H1 (cell line): ENCODE results near the gene MROH2A. TPM values are rescaled to one million over a fixed set of nuclear protein-coding genes. Genes with fewer than 3 reads are reported as not detected.

ENCODE experiments used
- CTCF ChIA-PET: fragments of 300-600 bp; sonication (Branson Sonifier 250); formaldehyde crosslinking; loops from one replicate; lab custom pipeline; 2021; ENCODE audit not compliant: partially characterized antibody; lab: Charles Lee
- POLR2A ChIA-PET: fragments of 300-600 bp; sonication (Branson Sonifier 250); formaldehyde crosslinking; loops from one replicate; lab custom pipeline; 2021; ENCODE audit warnings: inconsistent platforms; ENCODE audit not compliant: partially characterized antibody; lab: Charles Lee
- DNase-seq, 2 experiments: peaks; one replicate each; pipeline versions ENCODE4 v3.0.0 to v3.0.0-alpha.2; 2010 to 2022; ENCODE audit warnings: low spot score in 2 of 2, low read depth in 1 of 2, mixed read lengths in 1 of 2
- FAIRE-seq: peaks from 2 replicates; lab custom pipeline; 2011; peaks lifted over from hg19 to GRCh38; lab: Jason Lieb, UNC
- H2AFZ ChIP-seq: 2 replicates; pipeline ENCODE4 v1.8.1; 2012; ENCODE audit warnings: low read length, inconsistent platforms
- H2AK5ac ChIP-seq: 2 replicates; pipeline ENCODE4 v1.6.1; 2013; ENCODE audit warnings: low read depth, low read length
- H2BK120ac ChIP-seq: replicated peaks from 2 replicates; pipeline ENCODE3; 2013; ENCODE audit warnings: low read depth, low read length, inconsistent platforms
- H2BK12ac ChIP-seq: 2 replicates; pipeline ENCODE4 v1.6.1; 2013; ENCODE audit warnings: low read depth, low read length
- H2BK15ac ChIP-seq: 2 replicates; pipeline ENCODE4 v1.6.1; 2013; ENCODE audit warnings: low read length
- H2BK20ac ChIP-seq: 2 replicates; pipeline ENCODE4 v1.6.1; 2013; ENCODE audit warnings: low read length
- H2BK5ac ChIP-seq: 2 replicates; pipeline ENCODE4 v1.6.1; 2013; ENCODE audit warnings: low read depth, low read length
- H3K14ac ChIP-seq: 2 replicates; pipeline ENCODE4 v1.6.1; 2013; ENCODE audit warnings: inconsistent platforms; ENCODE audit not compliant: insufficient read length
- H3K18ac ChIP-seq: 2 replicates; pipeline ENCODE4 v1.6.1; 2013; ENCODE audit warnings: low read length; ENCODE audit errors: extremely low read depth
- H3K23ac ChIP-seq: 2 replicates; pipeline ENCODE4 v1.6.1; 2013; ENCODE audit warnings: inconsistent platforms; ENCODE audit not compliant: insufficient read length
- H3K23me2 ChIP-seq: 2 replicates; pipeline ENCODE4 v1.6.1; 2013; ENCODE audit warnings: low read depth, low read length
- H3K27ac ChIP-seq: 2 replicates; pipeline ENCODE4 v1.6.1; 2011; ENCODE audit warnings: low read depth, low read length, inconsistent platforms
- H3K27me3 ChIP-seq, 4 experiments: replicated peaks in 1 of 4; 1 replicate in 1 of 4; 2 replicates in 3 of 4; pipeline versions ENCODE4 v1.6.1 to v1.8.1; 2011 to 2013; ENCODE audit warnings: low read length in 3 of 4, mild to moderate bottlenecking in 3 of 4, inconsistent platforms in 2 of 4, mixed read lengths in 2 of 4, moderate library complexity in 1 of 4; ENCODE audit not compliant: control insufficient read depth in 3 of 4, insufficient read depth in 3 of 4; ENCODE audit errors: extremely low read depth in 1 of 4
- H3K36me3 ChIP-seq, 4 experiments: 2 replicates each; pipeline versions ENCODE4 v1.6.1 to v1.8.1; 2011 to 2013; ENCODE audit warnings: mild to moderate bottlenecking in 4 of 4, low read length in 3 of 4, moderate library complexity in 2 of 4, control low read depth in 1 of 4, inconsistent platforms in 1 of 4; ENCODE audit not compliant: insufficient read depth in 4 of 4, control insufficient read depth in 2 of 4
- H3K4ac ChIP-seq: replicated peaks from 2 replicates; pipeline ENCODE3; 2013; ENCODE audit warnings: low read length, low read depth, mixed read lengths, inconsistent platforms; ENCODE audit not compliant: insufficient read length
- H3K4me1 ChIP-seq, 4 experiments: replicated peaks in 1 of 4; 1 replicate in 1 of 4; 2 replicates in 3 of 4; pipeline versions ENCODE4 v1.6.1 to v1.8.1; 2011 to 2013; ENCODE audit warnings: low read length in 3 of 4, inconsistent platforms in 2 of 4, mixed read lengths in 1 of 4; ENCODE audit not compliant: insufficient read depth in 4 of 4, control insufficient read depth in 3 of 4
- H3K4me2 ChIP-seq, 2 experiments: 2 replicates each; pipeline versions ENCODE4 v1.6.1 to v1.8.1; 2011 to 2013; ENCODE audit warnings: low read depth in 2 of 2, low read length in 2 of 2, control low read depth in 1 of 2, inconsistent platforms in 1 of 2, mild to moderate bottlenecking in 1 of 2; ENCODE audit not compliant: insufficient read depth in 1 of 2
- H3K4me3 ChIP-seq, 4 experiments: fragments of 200-600, 300-600 bp in 1 of 4; sonication (generic), shearing (Covaris generic), sonication (Bioruptor Twin) in 1 of 4; 2 replicates each; pipeline versions ENCODE4 v1.5.1 to v1.8.1; 2011 to 2016; ENCODE audit warnings: low read length in 4 of 4, low read depth in 3 of 4, control low read depth in 2 of 4, inconsistent platforms in 2 of 4, mild to moderate bottlenecking in 2 of 4, mixed read lengths in 1 of 4, moderate library complexity in 1 of 4; ENCODE audit not compliant: insufficient read depth in 2 of 4; ENCODE audit errors: extremely low read depth in 1 of 4
- H3K56ac ChIP-seq: replicated peaks from 2 replicates; pipeline ENCODE3; 2013; ENCODE audit warnings: low read depth, mild to moderate bottlenecking, mixed read lengths, low read length, inconsistent platforms; ENCODE audit not compliant: insufficient read length
- H3K79me1 ChIP-seq: 2 replicates; pipeline ENCODE4 v1.6.1; 2013; ENCODE audit warnings: low read depth, low read length, control low read depth
- H3K79me2 ChIP-seq, 2 experiments: 2 replicates each; pipeline versions ENCODE4 v1.6.1 to v1.8.1; 2012 to 2013; ENCODE audit warnings: low read length in 2 of 2, mild to moderate bottlenecking in 2 of 2, inconsistent platforms in 1 of 2; ENCODE audit not compliant: insufficient read depth in 2 of 2, control insufficient read depth in 1 of 2
- H3K9ac ChIP-seq, 4 experiments: replicated peaks in 1 of 4; 1 replicate in 1 of 4; 2 replicates in 3 of 4; pipeline versions ENCODE4 v1.6.1 to v1.8.1; 2011 to 2013; ENCODE audit warnings: low read depth in 3 of 4, low read length in 3 of 4, control low read depth in 2 of 4, mild to moderate bottlenecking in 2 of 4, moderate library complexity in 2 of 4, inconsistent platforms in 1 of 4; ENCODE audit errors: extremely low read depth in 1 of 4
- H3K9me3 ChIP-seq, 2 experiments: 2 replicates each; pipeline versions ENCODE4 v1.6.1 to v1.8.1; 2012 to 2013; ENCODE audit warnings: mild to moderate bottlenecking in 2 of 2, moderate library complexity in 2 of 2, control low read depth in 1 of 2, inconsistent platforms in 1 of 2, low read depth in 1 of 2, low read length in 1 of 2, mixed read lengths in 1 of 2; ENCODE audit not compliant: insufficient read depth in 2 of 2
- H4K20me1 ChIP-seq, 2 experiments: replicated peaks in 1 of 2; 2 replicates each; pipeline versions ENCODE3 to v1.8.1; 2011 to 2013; ENCODE audit warnings: inconsistent platforms in 2 of 2, low read length in 2 of 2, mild to moderate bottlenecking in 1 of 2; ENCODE audit not compliant: insufficient read depth in 2 of 2, control insufficient read depth in 1 of 2
- H4K5ac ChIP-seq: 2 replicates; pipeline ENCODE4 v1.6.1; 2013; ENCODE audit warnings: low read length, low read depth, mixed read lengths, inconsistent platforms; ENCODE audit not compliant: insufficient read length
- H4K8ac ChIP-seq: 2 replicates; pipeline ENCODE4 v1.8.0; 2013; ENCODE audit warnings: mild to moderate bottlenecking, moderate library complexity, low read length, inconsistent platforms; ENCODE audit not compliant: insufficient read depth; ENCODE audit errors: extremely low read depth
- H4K91ac ChIP-seq: replicated peaks from 2 replicates; pipeline ENCODE3; 2013; ENCODE audit warnings: low read length, mixed read lengths, inconsistent platforms; ENCODE audit not compliant: insufficient read length
- ATF3 ChIP-seq: IDR thresholded peaks from 2 replicates; pipeline ENCODE4 v1.6.1; 2011; ENCODE audit warnings: low read depth, mild to moderate bottlenecking, low read length; ENCODE audit not compliant: insufficient read depth
- EZH2 ChIP-seq: fragments of 200-600 bp; sonication (generic); IDR thresholded peaks from 2 replicates; pipeline ENCODE4 v1.7.1; 2012; ENCODE audit warnings: low read depth, mild to moderate bottlenecking, moderate library complexity, low read length, inconsistent platforms; ENCODE audit not compliant: severe bottlenecking
- GABPA ChIP-seq: IDR thresholded peaks from 2 replicates; pipeline ENCODE4 v1.6.1; 2011; ENCODE audit warnings: mild to moderate bottlenecking, low read length, moderate library complexity, borderline replicate concordance; ENCODE audit not compliant: insufficient read depth
- HDAC2 ChIP-seq, 2 experiments: fragments of 300-600 bp in 1 of 2; sonication (generic) in 1 of 2; IDR thresholded peaks; 2 replicates each; pipeline ENCODE4 v1.6.1; 2011 to 2012; ENCODE audit warnings: low read depth in 2 of 2, low read length in 2 of 2, mild to moderate bottlenecking in 2 of 2, moderate library complexity in 2 of 2, borderline replicate concordance in 1 of 2, inconsistent platforms in 1 of 2
- JUN ChIP-seq: IDR thresholded peaks from 2 replicates; pipeline ENCODE4 v1.6.1; 2011; ENCODE audit warnings: low read depth, mild to moderate bottlenecking, improper control_type of control experiment, low read length
- MAX ChIP-seq: IDR thresholded peaks from 2 replicates; pipeline ENCODE4 v1.6.1; 2012; ENCODE audit warnings: inconsistent platforms
- POLR2AphosphoS5 ChIP-seq: IDR thresholded peaks from 2 replicates; pipeline ENCODE4 v1.6.1; 2011; ENCODE audit warnings: low read depth, low read length
- RAD21 ChIP-seq, 2 experiments: IDR thresholded peaks in 1 of 2; conservative IDR thresholded peaks in 1 of 2; 2 replicates each; pipeline ENCODE4 v1.6.1; 2011; ENCODE audit warnings: low read depth in 2 of 2, low read length in 2 of 2, improper control_type of control experiment in 1 of 2, inconsistent platforms in 1 of 2, mild to moderate bottlenecking in 1 of 2, moderate library complexity in 1 of 2
- RNF2 ChIP-seq: fragments of 200-900, 300-1000 bp; sonication (generic); IDR thresholded peaks from 2 replicates; pipeline ENCODE4 v1.7.1; 2016; ENCODE audit warnings: borderline replicate concordance, low read depth, mild to moderate bottlenecking, antibody characterized with exemption, low read length; ENCODE audit not compliant: poor library complexity, severe bottlenecking; ENCODE audit errors: missing control alignments
- SIN3A ChIP-seq, 2 experiments: IDR thresholded peaks in 1 of 2; conservative IDR thresholded peaks in 1 of 2; 2 replicates each; pipeline ENCODE4 v1.6.1; 2011 to 2012; ENCODE audit warnings: low read length in 2 of 2, improper control_type of control experiment in 1 of 2, low read depth in 1 of 2, mild to moderate bottlenecking in 1 of 2
- SP4 ChIP-seq: IDR thresholded peaks from 2 replicates; pipeline ENCODE4 v1.6.1; 2012; ENCODE audit warnings: low read length, inconsistent platforms
- TAF1 ChIP-seq: IDR thresholded peaks from 2 replicates; pipeline ENCODE4 v1.6.1; 2011; ENCODE audit warnings: mild to moderate bottlenecking, low read depth, low read length
- WGBS, 2 experiments: shearing (Covaris generic) in 1 of 2; methylation state at CpG; one replicate each; pipeline versions ENCODE4 v1.1.6 to v1.1.7; 2013 to 2015; ENCODE audit warnings: low lambda C conversion rate in 2 of 2, mixed read lengths in 2 of 2, inconsistent platforms in 1 of 2, low coverage in 1 of 2, missing lambda C conversion rate in 1 of 2; ENCODE audit not compliant: insufficient replicate concordance in 2 of 2, insufficient coverage in 1 of 2, insufficient read length in 1 of 2; ENCODE audit errors: extremely low coverage in 1 of 2, missing lambda C conversion rate in 1 of 2; 5-methylcytosine and 5-hydroxymethylcytosine counted together
- polyA plus RNA-seq, 7 experiments: library from polyadenylated mRNA; depleted of rRNA in 3 of 7; stranded (reverse) in 5 of 7; unstranded in 2 of 7; fragments of >200 nt in 5 of 7; fragments of 200-250 nt in 2 of 7; gene quantifications; 1 replicate in 5 of 7; 2 replicates in 1 of 7; 4 replicates in 1 of 7; pipeline versions ENCODE4 v1.2.1 to v1.2.3, GENCODE V29; 2011 to 2013; ENCODE audit warnings: missing spikeins in 2 of 7, mixed read lengths in 2 of 7
- total RNA-seq: library from RNA; stranded (reverse); fragmentation: NEBNext Ultra II Directional; extraction: Animal tissue kit (Norgen Biotek cat#: 25700); gene quantifications from 2 replicates; pipeline ENCODE4 v1.2.1, GENCODE V29; 2021

Gene MROH2A
- total and polyA plus RNA-seq, 2 of the 8 experiments (the other 6 are each of a cell fraction or from before 2014, with no cell fraction given): not detected

GRCh38 chr2:233811732-233812131 lies 33.6 kb downstream of the MROH2A start:
- Histone ChIP-seq H3K9ac (no peak overlapping the region), H3K23me2 (no peaks in the 10 kb centered on the region), H2BK12ac (no peak overlapping the region), H4K91ac (no peak overlapping the region), H2BK15ac (no peak overlapping the region), H4K5ac (no peak overlapping the region), H3K27ac (no peak overlapping the region), H3K4me1 (no peaks in the 10 kb centered on the region), H3K23ac (no peak overlapping the region), H3K27me3 (no peaks in the 10 kb centered on the region), H3K4ac (no peak overlapping the region), H3K4me2 (no peak overlapping the region), H3K4me3 (no peak overlapping the region), H3K79me2 (no peaks in the 10 kb centered on the region), H3K18ac (no peak overlapping the region), H2BK20ac (no peak overlapping the region), H3K79me1 (no peaks in the 10 kb centered on the region), H2BK5ac (no peak overlapping the region), H3K9me3 (no peaks in the 10 kb centered on the region), H2AFZ (no peak overlapping the region), H4K8ac (no peak overlapping the region), H3K36me3 (no peaks in the 10 kb centered on the region), H2BK120ac (no peak overlapping the region), H3K14ac (no peak overlapping the region), H3K56ac (no peak overlapping the region), H4K20me1 (no peaks in the 10 kb centered on the region), H2AK5ac (no peak overlapping the region)
- ChIA-PET CTCF (no interaction called here), POLR2A (no interaction called here)
- DNase-seq (no peak), FAIRE-seq (no peak)
- TF ChIP-seq SIN3A (conservative IDR thresholded peaks at IDR 0.05 in 1 of 2, IDR thresholded peaks at IDR 0.05 in 1 of 2; ENCODE audit: low read depth in 1 of 2, low read length in 2 of 2) (no peak), GABPA (no peak), SP4 (no peak), RAD21 (IDR thresholded peaks at IDR 0.05 in 1 of 2, conservative IDR thresholded peaks at IDR 0.05 in 1 of 2; ENCODE audit: low read depth in 2 of 2, low read length in 2 of 2) (no peak), RNF2 (no peak), ATF3 (no peak), TAF1 (no peak), HDAC2 (IDR thresholded peaks at IDR 0.05; ENCODE audit: borderline replicate concordance in 1 of 2, low read depth in 2 of 2, low read length in 2 of 2) (no peak), EZH2 (no peak), MAX (no peak), POLR2AphosphoS5 (no peak), JUN (no peak)
- 91% methylated on average over 8 of the region's 8 CpGs; no CpG with 5 or more reads in 1 of the 2 experiments for WGBS, 2 experiments
